GM19372 (cell line): ENCODE measurements around the gene CFAP97.
"Not testable (repeated sequence)": the region's sequence is repeated elsewhere in the genome, so short reads cannot be mapped to it uniquely, and the experiment has no call there.

Experiments used
- ATAC-seq: cut with Tn5 transposase; IDR thresholded peaks from one replicate; pipeline ENCODE4 v1.9.1; 2021; ENCODE audit warnings: mild to moderate bottlenecking, low read depth, moderate library complexity; ENCODE audit not compliant: unreplicated experiment

CFAP97 gene

GRCh38 chr4:185203486-185204237, at the start of gene CFAP97:
CFAP97 (minus strand) TSS chr4:185204000; CDS start chr4:185191196, 12,804 bp downstream.
- ATAC-seq = peak; percentile 83

- no peak for ATAC-seq
These were observed 45.3 kb upstream of the CFAP97 start for GRCh38 chr4:185249105-185249504.

DNA sequence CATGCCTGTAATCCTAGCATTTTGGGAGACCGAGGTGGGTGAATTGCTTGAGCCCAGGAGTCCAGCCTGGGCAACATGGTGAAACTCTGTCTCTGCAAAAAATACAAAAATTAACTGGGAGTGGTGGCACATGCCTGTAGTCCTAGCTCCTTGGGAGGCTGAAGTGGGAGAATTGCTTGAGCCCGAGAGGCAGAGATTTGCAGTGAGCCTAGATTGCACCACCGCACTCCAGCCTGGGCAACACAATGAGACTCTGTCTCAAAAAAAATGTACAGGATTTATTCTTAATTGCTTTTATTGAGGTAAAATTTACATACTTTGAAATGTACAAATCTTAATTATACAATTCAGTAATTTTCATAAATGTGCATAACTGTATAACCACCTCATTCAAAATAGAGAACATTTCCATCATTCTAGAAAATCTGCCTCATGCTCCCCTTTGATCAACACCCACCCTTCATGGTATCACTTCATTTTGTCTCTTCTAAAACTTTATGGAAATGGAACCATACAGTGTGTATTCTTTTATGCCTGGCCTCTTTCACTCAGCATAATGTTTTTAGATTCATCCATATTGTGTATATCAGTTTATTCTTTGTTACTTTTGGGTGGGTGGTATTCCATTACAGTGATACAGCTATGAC, 44.7 kb upstream of the CFAP97 start:
- ATAC-seq = no peak

DNA sequence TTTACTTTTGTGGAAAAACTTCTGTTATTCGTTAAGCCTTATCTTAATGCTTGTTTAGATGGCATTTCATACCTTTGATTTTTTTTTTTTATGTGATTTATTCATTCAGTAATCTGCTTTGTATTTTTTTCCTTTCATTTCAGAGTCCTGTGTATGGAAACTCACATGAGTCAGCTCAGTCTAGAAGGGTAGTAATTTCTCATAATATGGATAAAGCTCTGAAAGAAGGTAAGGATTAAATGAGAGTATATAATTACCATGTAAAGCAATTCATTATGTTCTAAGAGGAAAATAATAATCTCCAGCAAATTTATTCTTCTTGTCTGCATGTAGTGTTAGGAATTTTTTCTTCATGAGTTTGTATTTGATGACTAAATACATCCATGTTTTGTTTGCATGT, 43.4 kb upstream of the CFAP97 start:
- ATAC-seq = no peak

- ATAC-seq = no peak
These were observed 42.7 kb upstream of the CFAP97 start for GRCh38 chr4:185246453-185246852.

DNA sequence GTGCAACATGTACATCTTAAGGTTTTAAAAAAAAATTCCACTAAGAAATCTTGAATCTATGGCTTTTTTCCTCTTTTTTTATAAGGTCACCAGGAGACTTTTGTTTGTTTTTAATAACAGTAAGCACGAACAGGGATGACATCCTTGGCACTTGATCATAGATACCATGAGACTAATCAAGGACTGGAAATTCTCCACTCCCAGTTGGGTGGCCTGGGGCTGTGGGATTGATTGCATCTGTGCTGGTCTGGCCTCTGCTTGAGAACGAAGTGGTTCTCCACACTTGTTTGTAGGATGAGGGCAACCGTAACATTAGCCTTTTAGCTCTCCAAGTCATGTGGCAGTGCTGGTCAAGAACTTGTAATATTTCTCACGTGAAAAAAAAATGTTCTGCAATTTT, 41.0 kb upstream of the CFAP97 start:
- ATAC-seq = no peak

- no peak for ATAC-seq
These were observed 40.1 kb upstream of the CFAP97 start for GRCh38 chr4:185243879-185244278.

- ATAC-seq = no peak
These were observed 39.1 kb upstream of the CFAP97 start for GRCh38 chr4:185242749-185243533.

- ATAC-seq = not testable (repeated sequence)
These were observed 36.7 kb upstream of the CFAP97 start for GRCh38 chr4:185240486-185240885.

GRCh38 chr4:185238750-185239149, 35.0 kb upstream of the CFAP97 start:
- no peak for ATAC-seq

DNA sequence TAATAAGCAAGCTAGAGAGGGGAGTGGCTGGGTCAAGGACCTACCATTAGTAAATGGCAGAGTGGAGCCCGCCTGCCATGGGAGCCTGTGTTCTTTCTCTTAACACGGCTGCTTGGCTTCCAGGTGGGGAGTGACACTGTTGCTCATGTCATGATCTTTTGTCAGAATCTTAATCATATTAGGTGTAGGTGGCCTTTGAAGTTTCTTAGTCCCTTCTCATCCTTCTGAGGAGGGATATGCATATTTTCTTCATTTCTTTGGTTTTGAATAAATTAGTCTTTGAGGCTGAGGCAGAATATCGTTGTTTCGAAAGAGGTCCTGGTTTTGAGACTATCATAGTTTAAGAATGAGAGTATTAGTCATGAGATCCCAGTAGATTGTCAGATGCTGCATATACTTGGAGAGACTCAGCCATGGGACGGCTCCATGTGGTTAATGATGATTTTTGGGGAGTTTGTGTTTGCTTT, 34.4 kb upstream of the CFAP97 start:
- no peak for ATAC-seq

- no peak for ATAC-seq
These were observed 33.4 kb upstream of the CFAP97 start for GRCh38 chr4:185237175-185237574.

DNA sequence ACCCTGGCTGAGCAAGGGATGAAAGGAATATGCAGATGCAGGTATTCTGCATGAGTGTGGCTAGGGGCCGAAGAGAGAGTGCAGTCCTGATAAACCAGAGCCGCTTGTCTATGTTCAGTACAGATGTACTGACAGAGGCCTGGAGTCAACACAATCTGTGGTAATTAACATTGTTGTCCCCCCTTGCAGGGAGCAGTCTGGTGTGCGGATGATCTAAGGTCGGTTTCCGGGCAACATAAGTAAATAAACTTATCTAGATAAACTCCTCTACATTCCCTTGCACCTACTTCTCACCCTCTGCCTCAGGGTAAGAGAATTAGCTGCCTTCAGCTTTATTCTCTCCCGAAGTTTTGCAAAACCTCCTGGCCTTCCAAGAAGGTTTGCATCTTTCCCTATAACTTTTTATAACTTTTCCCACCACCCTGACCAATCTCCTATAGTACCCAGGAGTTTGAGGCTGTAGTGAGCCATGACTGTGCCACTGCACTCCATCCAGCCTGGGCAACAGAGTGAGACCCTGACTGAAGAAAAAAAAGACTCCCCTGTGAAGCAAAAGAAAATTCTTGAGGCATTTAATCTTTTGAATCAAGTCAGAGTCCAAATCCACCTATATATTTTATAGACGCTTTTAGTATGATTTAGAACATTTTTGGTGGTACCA, 32.2 kb upstream of the CFAP97 start:
- ATAC-seq = no peak

DNA sequence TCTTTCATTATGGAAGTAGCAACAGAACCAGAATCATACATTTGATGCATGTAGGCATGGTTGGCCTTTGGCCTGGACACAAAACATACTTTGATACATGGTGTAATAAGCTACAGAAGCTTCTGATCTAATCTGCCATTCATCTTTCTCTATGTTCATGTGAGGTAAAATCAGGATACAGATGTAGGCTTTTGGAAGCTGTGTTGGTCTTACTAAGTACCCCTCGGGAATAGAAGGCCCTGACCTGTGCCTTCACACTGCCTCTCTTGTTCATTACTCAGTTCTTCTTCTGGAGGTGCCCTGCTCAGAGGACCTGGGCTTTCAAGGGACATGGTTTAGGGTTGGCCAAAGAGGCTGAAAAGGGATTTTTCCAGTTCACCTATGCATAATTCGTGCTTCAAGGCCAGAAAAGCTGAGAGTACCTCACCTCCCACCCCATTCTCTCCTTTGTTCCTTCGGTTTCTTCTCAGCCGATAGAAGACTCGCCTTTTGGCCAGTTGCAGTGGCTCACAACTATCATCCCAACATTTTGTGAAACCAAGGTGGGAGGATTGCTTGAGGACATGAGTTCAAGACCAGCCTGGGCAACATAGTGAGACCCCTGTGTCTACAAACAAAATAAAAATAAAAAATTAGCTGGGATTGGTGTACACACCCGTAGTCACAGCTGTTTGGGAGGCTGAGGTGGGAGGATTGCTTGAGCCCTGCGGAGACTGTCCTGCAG, 31.5 kb upstream of the CFAP97 start:
- ATAC-seq = no peak

DNA sequence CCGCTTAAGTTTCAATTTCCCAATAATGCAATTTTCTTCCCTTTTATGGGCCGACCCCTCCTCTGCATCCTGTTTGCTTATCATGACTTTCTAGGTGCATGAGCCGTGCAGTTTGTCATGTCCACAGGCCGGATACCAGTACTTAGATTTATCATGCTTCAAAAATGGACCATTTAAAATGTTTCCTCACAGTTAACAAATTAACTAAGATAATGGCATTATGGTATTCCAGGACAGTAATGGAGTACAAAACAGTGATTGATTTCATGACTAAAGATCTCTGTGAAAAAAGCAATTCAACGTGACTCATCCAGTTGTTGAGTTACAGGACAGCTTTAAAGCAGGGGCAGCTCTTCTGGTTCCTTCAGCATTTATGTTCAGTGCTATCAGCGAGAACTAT, 28.6 kb upstream of the CFAP97 start:
- no peak for ATAC-seq

DNA sequence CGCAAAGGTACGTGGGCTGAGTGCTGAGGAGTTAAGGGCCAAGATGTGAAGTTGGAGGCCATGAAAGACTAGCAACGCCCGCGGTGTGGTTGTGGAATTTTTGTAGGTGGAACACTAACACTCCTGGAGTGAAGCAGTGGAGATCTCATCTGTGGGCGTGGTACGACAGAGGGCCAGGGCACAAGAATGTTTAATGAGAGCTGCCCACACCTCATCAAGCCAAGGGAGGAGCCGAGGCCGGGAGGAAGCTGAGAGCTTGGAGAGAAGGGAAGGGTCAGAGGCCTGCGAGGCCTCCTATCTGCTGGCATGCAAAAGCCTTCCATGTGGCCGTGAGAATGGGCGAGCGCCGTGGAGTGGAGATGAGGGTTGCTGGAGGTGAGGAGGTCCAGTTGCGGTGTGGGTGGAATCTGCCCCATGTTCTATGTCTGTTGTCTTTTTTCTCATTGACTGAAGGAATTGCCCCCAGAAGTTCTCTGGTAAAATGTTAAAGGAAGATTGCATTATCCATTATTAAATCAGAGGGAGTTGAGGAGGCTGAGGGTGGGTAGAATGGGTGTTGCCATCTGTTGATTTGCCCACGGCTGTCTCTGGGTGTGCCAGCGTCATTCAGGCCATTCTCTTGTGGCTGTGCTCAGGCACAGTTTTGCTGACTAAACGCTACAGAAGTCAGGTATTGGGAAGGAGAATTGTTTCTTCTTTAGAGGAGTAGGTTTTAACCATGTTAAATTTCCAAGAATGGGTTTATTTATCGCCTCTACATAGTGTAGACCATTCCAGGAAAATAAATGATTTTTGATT, 25.4 kb upstream of the CFAP97 start:
- no peak for ATAC-seq

GRCh38 chr4:185227713-185228278, 24.0 kb upstream of the CFAP97 start:
- no peak for ATAC-seq

DNA sequence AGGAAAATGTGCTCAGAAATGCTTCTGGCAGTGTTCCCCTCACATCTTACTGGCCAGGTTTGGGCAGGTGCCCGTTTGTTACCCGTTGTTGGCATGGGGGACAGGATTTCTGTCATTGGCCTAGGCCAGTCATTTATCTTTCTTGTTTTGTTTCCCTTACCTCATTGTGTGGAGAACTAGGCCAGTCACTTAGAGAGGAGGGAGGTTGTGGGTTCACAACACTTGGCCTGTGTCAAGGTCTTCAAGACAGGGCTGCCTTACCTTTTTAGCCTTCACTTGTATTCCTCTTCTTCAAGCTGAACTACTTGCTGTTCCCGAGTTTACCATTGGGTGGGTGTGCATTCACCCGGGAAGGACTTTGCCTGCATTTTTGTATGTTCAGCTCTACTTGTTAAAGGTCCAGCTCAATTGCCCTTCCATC, 23.3 kb upstream of the CFAP97 start:
- ATAC-seq = no peak

- ATAC-seq = no peak
These were observed 22.1 kb upstream of the CFAP97 start for GRCh38 chr4:185225940-185226339.
